ENCODE results near the gene PRKG1. TPM values are rescaled to one million over a fixed set of nuclear protein-coding genes. Genes with fewer than 3 reads are reported as not detected.

The PRKG1 gene
- total RNA-seq, 1 experiment from 2014 or later = 7.4 TPM

DNA sequence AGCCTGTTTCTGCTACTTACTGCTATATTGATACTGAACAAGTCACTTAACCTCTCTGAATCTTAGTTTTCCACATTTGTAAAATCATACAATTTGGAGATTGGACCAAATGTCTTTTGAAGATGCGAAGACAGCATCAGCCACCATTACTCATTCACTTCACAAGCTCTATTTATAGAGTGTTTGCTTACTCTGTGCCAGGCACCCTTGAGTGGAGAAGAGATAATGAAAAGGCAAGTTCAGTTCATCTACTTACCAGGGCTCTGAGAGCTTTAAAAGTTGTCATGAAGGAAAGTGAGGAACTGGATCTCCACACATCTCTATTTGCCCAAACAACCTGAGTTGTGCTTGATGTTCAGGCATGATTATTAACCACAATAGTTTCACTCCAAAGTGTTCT, 347.6 kb downstream of the PRKG1 start:
- CTCF ChIA-PET = interaction anchor here (0.5 to 1.2 kb wide), 6 partner anchors 24 to 358 kb away, joined by 3 to 10 read pairs (median 4); no protein-coding TSS in a partner anchor
- peak; percentile 19 for ATAC-seq

DNA sequence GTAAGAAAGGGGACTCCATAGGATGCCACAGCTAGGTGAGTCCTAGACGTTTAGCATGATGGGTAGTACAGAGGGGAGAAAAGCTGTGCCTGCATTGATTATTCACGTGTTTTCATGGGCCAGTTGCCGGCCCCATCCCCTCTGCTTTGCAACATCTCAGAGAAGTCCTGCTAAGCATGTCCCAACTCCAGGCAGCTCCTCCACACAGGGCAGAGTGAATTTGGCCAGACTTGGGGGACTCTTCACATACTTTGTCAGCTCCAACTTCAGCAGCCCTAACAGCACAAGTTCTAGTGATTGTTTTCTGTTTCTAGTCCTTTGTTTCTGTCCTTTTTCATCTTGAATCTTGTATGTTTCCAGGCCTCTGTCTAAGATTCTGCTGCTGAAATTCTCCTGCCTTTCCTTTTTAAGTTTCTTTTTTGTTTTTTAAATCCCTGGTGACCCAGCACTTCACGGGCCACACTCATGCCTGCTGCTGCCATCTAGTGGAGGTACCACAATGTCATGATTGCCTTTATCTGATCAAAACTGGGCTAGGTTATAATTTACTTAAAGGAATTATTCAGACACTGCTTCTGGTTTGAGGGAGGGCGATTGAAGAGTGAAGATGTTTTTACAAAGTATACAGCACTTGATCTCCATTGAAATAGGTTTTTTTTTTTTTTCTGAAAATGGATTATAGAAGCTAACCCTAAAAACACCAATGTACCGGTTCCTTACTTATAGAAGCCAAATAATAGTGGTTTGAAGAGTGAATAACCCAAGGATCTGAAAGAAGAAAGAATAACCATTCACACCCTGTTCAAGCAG, 348.2 kb downstream of the PRKG1 start:
- Histone ChIP-seq H3K4me2 (ENCODE audit: low read length) (peak overlapping the region; percentile 8), H3K9me2 (replicated peaks; ENCODE audit: low read length) (no peaks in the 10 kb centered on the region), H3K9ac (ENCODE audit: low read length) (no peak overlapping the region), H3K4me3 (ENCODE audit: low read length) (no peak overlapping the region), H3K27me3 (ENCODE audit: low read length) (no peaks in the 10 kb centered on the region), H3K79me2 (ENCODE audit: low read length) (no peaks in the 10 kb centered on the region), H4K20me1 (ENCODE audit: low read length) (no peaks in the 10 kb centered on the region), H3K27ac (ENCODE audit: low read length) (no peak overlapping the region), H2AFZ (ENCODE audit: low read length) (peak overlapping the region; percentile 39), H3K4me1 (ENCODE audit: insufficient read depth, low read length) (no peaks in the 10 kb centered on the region; the same call in 1 of the 2 replicates), H3K36me3 (ENCODE audit: low read depth, low read length) (no peaks in the 10 kb centered on the region), H3K9me3 (ENCODE audit: low read length) (no peaks in the 10 kb centered on the region), H3F3A (ENCODE audit: low read length, unreplicated experiment) (no peaks in the 10 kb centered on the region)
- BruUV-seq (replicated peaks) = no TSS peak
- ChIA-PET POLR2A (ENCODE audit: unreplicated experiment) (no interaction called here), CTCF (interaction anchor here (0.5 to 1.2 kb wide), 7 partner anchors 25 to 359 kb away, joined by 3 to 10 read pairs (median 3); partner anchors contain the start of gene PRKG1)
- intact Hi-C loops (cut with micrococcal nuclease) = loop anchor here (1.0 to 10.0 kb wide), 6 partner anchors 272 to 792 kb away; partner anchors contain the start of gene CSTF2T
- ATAC-seq = peak; percentile 95
- TF ChIP-seq EZH2phosphoT487 (IDR thresholded peaks at IDR 0.05; ENCODE audit: borderline replicate concordance, low read length) = no peak
- TF ChIP-seq, protein P1, sequence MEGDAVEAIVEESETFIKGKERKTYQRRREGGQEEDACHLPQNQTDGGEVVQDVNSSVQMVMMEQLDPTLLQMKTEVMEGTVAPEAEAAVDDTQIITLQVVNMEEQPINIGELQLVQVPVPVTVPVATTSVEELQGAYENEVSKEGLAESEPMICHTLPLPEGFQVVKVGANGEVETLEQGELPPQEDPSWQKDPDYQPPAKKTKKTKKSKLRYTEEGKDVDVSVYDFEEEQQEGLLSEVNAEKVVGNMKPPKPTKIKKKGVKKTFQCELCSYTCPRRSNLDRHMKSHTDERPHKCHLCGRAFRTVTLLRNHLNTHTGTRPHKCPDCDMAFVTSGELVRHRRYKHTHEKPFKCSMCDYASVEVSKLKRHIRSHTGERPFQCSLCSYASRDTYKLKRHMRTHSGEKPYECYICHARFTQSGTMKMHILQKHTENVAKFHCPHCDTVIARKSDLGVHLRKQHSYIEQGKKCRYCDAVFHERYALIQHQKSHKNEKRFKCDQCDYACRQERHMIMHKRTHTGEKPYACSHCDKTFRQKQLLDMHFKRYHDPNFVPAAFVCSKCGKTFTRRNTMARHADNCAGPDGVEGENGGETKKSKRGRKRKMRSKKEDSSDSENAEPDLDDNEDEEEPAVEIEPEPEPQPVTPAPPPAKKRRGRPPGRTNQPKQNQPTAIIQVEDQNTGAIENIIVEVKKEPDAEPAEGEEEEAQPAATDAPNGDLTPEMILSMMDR (conservative IDR thresholded peaks at IDR 0.05; ENCODE audit: low read depth, low read length) = peak; percentile 100
- peak; percentile 95 for DNase-seq

More for the DNA sequence above, 347.6 kb downstream of the PRKG1 start:
- Histone ChIP-seq H4K20me1 (ENCODE audit: low read length) (no peaks in the 10 kb centered on the region), H3K4me1 (ENCODE audit: insufficient read depth, low read length) (no peaks in the 10 kb centered on the region; the same call in 1 of the 2 replicates), H3K79me2 (ENCODE audit: low read length) (no peaks in the 10 kb centered on the region), H3K4me2 (ENCODE audit: low read length) (no peak overlapping the region), H3K9me2 (replicated peaks; ENCODE audit: low read length) (no peaks in the 10 kb centered on the region), H3F3A (ENCODE audit: low read length, unreplicated experiment) (no peaks in the 10 kb centered on the region), H2AFZ (ENCODE audit: low read length) (0 out of 2 replicates have a peak overlapping the region, but pooled peaks have one; percentile 39), H3K9ac (ENCODE audit: low read length) (no peak overlapping the region), H3K27ac (ENCODE audit: low read length) (no peak overlapping the region), H3K36me3 (ENCODE audit: low read depth, low read length) (no peaks in the 10 kb centered on the region), H3K4me3 (ENCODE audit: low read length) (no peak overlapping the region), H3K27me3 (ENCODE audit: low read length) (no peaks in the 10 kb centered on the region), H3K9me3 (ENCODE audit: low read length) (no peaks in the 10 kb centered on the region)
- TF ChIP-seq EZH2phosphoT487 (IDR thresholded peaks at IDR 0.05; ENCODE audit: borderline replicate concordance, low read length) (no peak), EZH2 (IDR thresholded peaks at IDR 0.05; ENCODE audit: low read length, unreplicated experiment) (no peak)
- TF ChIP-seq, protein P1 (conservative IDR thresholded peaks at IDR 0.05; ENCODE audit: low read depth, low read length) = no peak
- no peak for DNase-seq
- POLR2A ChIA-PET (ENCODE audit: unreplicated experiment) = no interaction called here
- no TSS peak for BruUV-seq (replicated peaks)
- intact Hi-C loops (cut with micrococcal nuclease) = loop anchor here (1.0 to 10.0 kb wide), 6 partner anchors 273 to 793 kb away; partner anchors contain the start of gene CSTF2T

DNA sequence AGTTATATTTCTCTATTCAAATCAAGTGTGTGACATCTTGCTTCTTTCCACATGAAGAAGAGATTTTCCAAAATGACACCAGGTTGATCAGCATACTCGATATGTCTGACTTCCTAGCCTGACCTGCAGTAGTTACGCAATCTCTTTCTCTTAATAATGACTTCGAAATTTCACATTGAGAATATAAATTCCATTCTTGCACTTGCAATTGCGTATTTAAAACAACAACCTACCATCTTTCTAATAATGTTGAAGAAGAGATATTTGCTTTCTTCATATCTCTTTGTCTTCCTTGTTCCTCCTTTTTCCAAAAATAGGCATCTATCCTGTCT, 348.8 kb downstream of the PRKG1 start:
- intact Hi-C loops (cut with micrococcal nuclease) = loop anchor here (2.0 to 10.0 kb wide), 2 partner anchors 272 to 792 kb away; partner anchors contain the start of gene CSTF2T
- no peak overlapping the region for H2AFZ ChIP-seq (ENCODE audit: low read length)
- no peak for ATAC-seq
- no peak for DNase-seq
- no TSS peak for BruUV-seq (replicated peaks)
- H3K4me2 ChIP-seq (ENCODE audit: low read length) = no peak overlapping the region
- H3K4me3 ChIP-seq (ENCODE audit: low read length) = no peak overlapping the region
- no peaks in the 10 kb centered on the region for H3K36me3 ChIP-seq (ENCODE audit: low read depth, low read length)
- no peak overlapping the region for H3K9ac ChIP-seq (ENCODE audit: low read length)
- no peaks in the 10 kb centered on the region for H3K79me2 ChIP-seq (ENCODE audit: low read length)
- ChIA-PET POLR2A (ENCODE audit: unreplicated experiment) (no interaction called here), CTCF (interaction anchor here (0.7 kb wide), 1 partner anchor 349 kb away, joined by 3 read pairs; the partner anchor contains the start of gene PRKG1)
- H3K4me1 ChIP-seq (ENCODE audit: insufficient read depth, low read length) = no peaks in the 10 kb centered on the region; the same call in 1 of the 2 replicates
- TF ChIP-seq EZH2phosphoT487 (IDR thresholded peaks at IDR 0.05; ENCODE audit: borderline replicate concordance, low read length) (no peak), EZH2 (IDR thresholded peaks at IDR 0.05; ENCODE audit: low read length, unreplicated experiment) (no peak)
- TF ChIP-seq, protein P1 (conservative IDR thresholded peaks at IDR 0.05; ENCODE audit: low read depth, low read length) = no peak
- H4K20me1 ChIP-seq (ENCODE audit: low read length) = no peaks in the 10 kb centered on the region
- no peaks in the 10 kb centered on the region for H3K9me2 ChIP-seq (replicated peaks; ENCODE audit: low read length)
- no peaks in the 10 kb centered on the region for H3K27me3 ChIP-seq (ENCODE audit: low read length)
- no peaks in the 10 kb centered on the region for H3K9me3 ChIP-seq (ENCODE audit: low read length)
- H3K27ac ChIP-seq (ENCODE audit: low read length) = no peak overlapping the region
- no peaks in the 10 kb centered on the region for H3F3A ChIP-seq (ENCODE audit: low read length, unreplicated experiment)
